GM18909 (cell line): ENCODE data around the gene GRB10.
"Not testable (repeated sequence)": the region's sequence is repeated elsewhere in the genome, so short reads cannot be mapped to it uniquely, and the experiment has no call there.

ENCODE experiments used
- ATAC-seq: cut with Tn5 transposase; IDR thresholded peaks from one replicate; pipeline ENCODE4 v1.9.1; 2021; ENCODE audit warnings: mild to moderate bottlenecking; ENCODE audit not compliant: unreplicated experiment, poor library complexity

GRB10 gene

GRCh38 chr7:50594734-50595485 is 187.8 kb downstream of the GRB10 start:
- peak; percentile 50 for ATAC-seq

- ATAC-seq, result no peak
These were observed 188.6 kb downstream of the GRB10 start for GRCh38 chr7:50594136-50594535.

GRCh38 chr7:50592940-50593339 is 189.8 kb downstream of the GRB10 start:
- no peak for ATAC-seq

GRCh38 chr7:50591480-50592438 is 190.9 kb downstream of the GRB10 start:
- peak; percentile 72 for ATAC-seq

GRCh38 chr7:50591098-50591479 is 191.6 kb downstream of the GRB10 start:
- ATAC-seq, result no peak

GRCh38 chr7:50590535-50590934 is 192.2 kb downstream of the GRB10 start:
- ATAC-seq, result no peak

GRCh38 chr7:50589364-50589763 is 193.3 kb downstream of the GRB10 start:
- peak; percentile 39 for ATAC-seq

GRCh38 chr7:50588937-50589336 is 193.8 kb downstream of the GRB10 start:
- no peak for ATAC-seq

- ATAC-seq, result no peak
These were observed 195.0 kb downstream of the GRB10 start for GRCh38 chr7:50587737-50588136.

GRCh38 chr7:50584793-50585408 is 197.8 kb downstream of the GRB10 start:
- ATAC-seq, result no peak

- no peak for ATAC-seq
These were observed 198.3 kb downstream of the GRB10 start for GRCh38 chr7:50584386-50584785.

GRCh38 chr7:50583295-50583694 is 199.4 kb downstream of the GRB10 start:
- not testable (repeated sequence) for ATAC-seq

GRCh38 chr7:50582271-50582670 is 200.4 kb downstream of the GRB10 start:
- not testable (repeated sequence) for ATAC-seq

- ATAC-seq, result not testable (repeated sequence)
These were observed 202.0 kb downstream of the GRB10 start for GRCh38 chr7:50580666-50581065.

GRCh38 chr7:50580057-50580456 is 202.6 kb downstream of the GRB10 start:
- ATAC-seq, result no peak

GRCh38 chr7:50578105-50578504 is 204.6 kb downstream of the GRB10 start:
- not testable (repeated sequence) for ATAC-seq

GRCh38 chr7:50577569-50577968 is 205.1 kb downstream of the GRB10 start:
- no peak for ATAC-seq

GRCh38 chr7:50576388-50576787 is 206.3 kb downstream of the GRB10 start:
- not testable (repeated sequence) for ATAC-seq

- ATAC-seq, result no peak
These were observed 214.9 kb downstream of the GRB10 start for GRCh38 chr7:50567715-50568261.

- ATAC-seq, result no peak
These were observed 216.7 kb downstream of the GRB10 start for GRCh38 chr7:50565977-50566376.

GRCh38 chr7:50565559-50565916 is 217.2 kb downstream of the GRB10 start:
- no peak for ATAC-seq
